H7 (cell line): ENCODE data around the gene MAPK9. TPM values are rescaled to one million over a fixed set of nuclear protein-coding genes. Genes with fewer than 3 reads are reported as not detected.

Experiments used
- DNase-seq: peaks from one replicate; pipeline ENCODE4 v3.0.0; 2012
- H3K27me3 ChIP-seq: 2 replicates; pipeline ENCODE4 v1.6.0; 2011; ENCODE audit warnings: mild to moderate bottlenecking, low read length; ENCODE audit not compliant: control insufficient read depth, insufficient read depth
- H3K36me3 ChIP-seq: replicated peaks from 2 replicates; pipeline ENCODE4 v1.5.1; 2011; ENCODE audit warnings: low read length; ENCODE audit not compliant: control insufficient read depth, insufficient read depth
- H3K4me3 ChIP-seq: 2 replicates; pipeline ENCODE4 v1.5.1; 2011; ENCODE audit warnings: low read depth, mild to moderate bottlenecking, control low read depth, low read length, moderate library complexity; ENCODE audit not compliant: insufficient read depth
- total RNA-seq: library from RNA; depleted of rRNA; stranded (reverse); fragments of >200 nt; shearing (Covaris generic); gene quantifications from 2 replicates; pipeline ENCODE4 v1.2.3, GENCODE V29; 2014

MAPK9 gene
- total RNA-seq, 1 experiment from 2014 or later: 28.5 TPM

DNA sequence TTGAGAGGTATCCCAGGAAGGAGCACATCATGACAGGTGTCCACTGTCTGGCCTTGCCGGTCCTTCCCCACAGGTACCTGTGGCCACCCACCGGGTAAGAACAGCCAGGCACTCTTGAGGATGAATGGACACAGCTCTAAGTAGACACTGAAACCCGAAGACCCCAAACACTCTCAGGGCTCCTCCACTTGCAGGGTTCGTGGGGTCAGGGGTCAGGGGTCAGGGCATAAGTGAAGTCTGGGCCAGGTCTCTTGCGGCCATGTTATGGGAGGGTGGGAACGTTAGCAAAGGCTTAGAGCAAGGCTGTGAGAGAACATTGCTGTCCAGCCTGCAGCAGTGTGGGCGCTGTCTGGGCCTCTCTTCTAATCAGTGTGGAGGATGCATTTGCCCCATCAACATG, 40.0 kb downstream of the MAPK9 start:
- Histone ChIP-seq H3K36me3 (peaks cover 13% of the 10 kb centered on the region), H3K27me3 (no peaks in the 10 kb centered on the region), H3K4me3 (no peak overlapping the region)
- no peak for DNase-seq

DNA sequence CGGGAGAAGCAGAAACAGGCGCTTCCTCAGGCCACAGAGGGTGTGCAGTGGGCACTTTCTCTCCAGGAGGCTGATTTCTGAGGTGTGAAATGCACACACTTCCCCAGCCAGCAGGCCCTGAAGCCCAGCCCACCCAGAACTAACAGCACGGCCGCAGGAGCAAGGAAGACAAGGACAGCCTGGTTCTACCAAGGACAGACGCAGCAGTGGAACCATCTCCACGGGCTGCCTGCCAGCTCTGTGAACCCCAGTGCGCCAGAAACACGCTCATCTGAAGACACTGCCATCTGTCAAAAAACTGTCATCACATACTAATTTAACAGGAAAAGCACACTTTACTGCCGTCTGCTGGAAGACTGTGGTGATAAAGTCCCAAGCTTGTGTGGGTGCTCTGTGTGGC, 40.7 kb downstream of the MAPK9 start:
- Histone ChIP-seq H3K36me3 (peaks cover 9% of the 10 kb centered on the region), H3K4me3 (no peak overlapping the region), H3K27me3 (no peaks in the 10 kb centered on the region)
- DNase-seq: no peak

- Histone ChIP-seq H3K4me3 (no peak overlapping the region), H3K27me3 (no peaks in the 10 kb centered on the region), H3K36me3 (peaks cover 11% of the 10 kb centered on the region)
- DNase-seq: no peak
Observed at GRCh38 chr5:180250329-180250728, 41.6 kb downstream of the MAPK9 start.

- no peak for DNase-seq
- H3K36me3 ChIP-seq: peaks cover 10% of the 10 kb centered on the region
- no peaks in the 10 kb centered on the region for H3K27me3 ChIP-seq
- no peak overlapping the region for H3K4me3 ChIP-seq
Observed at GRCh38 chr5:180241600-180241999, 50.3 kb downstream of the MAPK9 start.

DNA sequence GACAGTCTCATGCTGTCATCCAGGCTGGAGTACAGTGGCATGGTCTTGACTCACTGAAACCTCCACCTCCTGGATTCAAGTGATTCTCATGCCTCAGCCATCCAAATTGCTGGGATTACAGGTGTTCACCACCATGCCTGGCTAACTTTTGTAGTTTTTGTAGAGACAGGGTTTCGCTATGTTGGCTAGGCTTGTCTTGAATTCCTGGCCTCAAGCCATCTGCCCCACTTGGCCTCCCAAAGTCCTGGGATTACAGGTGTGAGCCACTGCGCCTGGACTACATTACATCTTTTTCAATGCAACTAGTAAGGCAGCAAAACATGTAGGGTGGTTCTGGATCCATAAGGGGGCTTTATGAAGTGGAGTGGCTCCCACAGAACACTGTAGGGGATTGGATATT, 53.3 kb downstream of the MAPK9 start:
- Histone ChIP-seq H3K4me3 (no peak overlapping the region), H3K36me3 (peaks cover 13% of the 10 kb centered on the region), H3K27me3 (no peaks in the 10 kb centered on the region)
- DNase-seq: no peak

DNA sequence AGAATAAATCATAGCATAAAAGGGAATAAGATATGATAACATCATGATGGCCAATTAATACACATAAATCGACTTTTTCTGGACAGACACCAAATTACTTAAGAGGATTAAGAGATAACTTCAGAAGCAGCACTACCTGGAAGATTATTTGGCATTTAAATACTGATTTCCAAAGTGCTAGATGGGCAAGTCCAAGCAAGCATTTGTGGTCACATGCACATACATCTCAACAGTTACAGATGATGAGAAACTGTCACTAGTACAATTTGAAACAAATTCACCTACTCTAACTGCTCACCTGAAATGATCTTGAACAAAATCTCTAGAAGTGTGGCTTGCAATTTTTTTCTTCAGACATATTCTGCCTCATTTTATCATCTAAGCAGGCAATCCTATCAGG, 56.0 kb downstream of the MAPK9 start:
- Histone ChIP-seq H3K4me3 (no peak overlapping the region), H3K27me3 (no peaks in the 10 kb centered on the region), H3K36me3 (peaks cover 10% of the 10 kb centered on the region)
- DNase-seq: no peak

DNA sequence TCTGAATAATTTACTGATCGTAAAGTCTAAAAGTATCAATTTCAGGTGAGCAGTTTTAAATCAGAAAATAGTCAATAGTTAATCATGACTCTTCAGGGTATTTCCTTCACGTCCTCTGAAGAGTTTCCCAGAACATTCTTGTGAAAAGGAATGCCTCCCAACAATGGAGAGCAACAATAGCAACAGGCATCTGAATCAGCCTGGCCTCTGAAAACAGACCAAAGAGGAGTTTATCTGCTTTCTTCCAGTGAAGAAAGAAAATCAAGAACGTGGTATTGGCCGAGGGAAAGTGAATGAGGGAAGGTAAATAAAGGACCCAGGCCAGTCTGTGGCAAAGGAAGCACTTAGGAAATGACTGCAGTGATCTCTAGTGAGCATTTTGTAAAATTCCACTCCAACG, 56.8 kb downstream of the MAPK9 start:
- Histone ChIP-seq H3K27me3 (no peaks in the 10 kb centered on the region), H3K36me3 (peaks cover 10% of the 10 kb centered on the region), H3K4me3 (no peak overlapping the region)
- peak; percentile 43 for DNase-seq

GRCh38 chr5:180234271-180234670, 57.6 kb downstream of the MAPK9 start:
- H3K36me3 ChIP-seq: peaks cover 10% of the 10 kb centered on the region

DNA sequence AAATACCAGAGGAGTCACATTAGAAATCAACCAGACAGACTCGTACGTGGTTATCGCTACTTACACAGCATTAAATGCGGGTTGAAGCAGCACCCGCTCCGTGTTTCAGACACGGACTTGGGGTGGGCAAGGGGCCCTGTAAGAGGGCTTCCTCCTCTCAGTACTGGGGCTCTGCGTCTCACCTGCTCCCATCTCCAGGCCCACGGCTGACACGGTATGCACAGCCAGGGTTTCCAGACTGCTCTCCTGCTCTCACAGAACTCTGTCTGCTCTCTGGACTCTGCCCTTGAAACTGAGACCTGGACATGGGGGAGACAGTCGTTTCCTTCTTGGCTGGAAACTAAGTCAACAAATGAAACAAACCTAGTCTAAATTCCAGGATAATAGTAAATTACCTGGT, 58.2 kb downstream of the MAPK9 start:
- H3K4me3 ChIP-seq: no peak overlapping the region
- DNase-seq: no peak
- peaks cover 9% of the 10 kb centered on the region for H3K36me3 ChIP-seq
- no peaks in the 10 kb centered on the region for H3K27me3 ChIP-seq

More at GRCh38 chr5:180234271-180234670, 57.6 kb downstream of the MAPK9 start:
- Histone ChIP-seq H3K27me3 (no peaks in the 10 kb centered on the region), H3K4me3 (no peak overlapping the region)
- DNase-seq: no peak

DNA sequence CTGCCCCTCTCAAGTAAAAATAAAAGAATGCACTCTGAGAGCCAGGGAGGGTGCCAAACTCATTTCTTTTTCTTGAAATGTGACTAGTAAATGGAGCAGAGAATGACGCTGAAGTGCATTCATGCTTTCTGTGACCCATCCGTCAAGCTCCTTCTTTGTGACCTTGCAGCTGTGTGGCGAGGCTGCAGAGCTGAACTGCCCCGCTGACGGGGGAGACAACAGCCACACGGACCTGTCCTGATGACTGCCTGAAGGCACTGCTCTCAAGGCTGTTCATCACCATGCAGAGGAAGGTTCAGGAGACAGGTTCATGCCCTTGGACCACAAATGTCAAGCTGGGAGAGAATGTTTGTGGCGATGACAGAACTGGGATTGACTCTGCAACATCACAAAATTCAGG, 61.9 kb downstream of the MAPK9 start:
- Histone ChIP-seq H3K27me3 (no peaks in the 10 kb centered on the region), H3K4me3 (no peak overlapping the region), H3K36me3 (no peaks in the 10 kb centered on the region; the same call in 1 of the 2 replicates)
- no peak for DNase-seq

GRCh38 chr5:180222056-180222455, 69.8 kb downstream of the MAPK9 start:
- Histone ChIP-seq H3K27me3 (no peaks in the 10 kb centered on the region), H3K4me3 (no peak overlapping the region), H3K36me3 (no peaks in the 10 kb centered on the region)
- no peak for DNase-seq

DNA sequence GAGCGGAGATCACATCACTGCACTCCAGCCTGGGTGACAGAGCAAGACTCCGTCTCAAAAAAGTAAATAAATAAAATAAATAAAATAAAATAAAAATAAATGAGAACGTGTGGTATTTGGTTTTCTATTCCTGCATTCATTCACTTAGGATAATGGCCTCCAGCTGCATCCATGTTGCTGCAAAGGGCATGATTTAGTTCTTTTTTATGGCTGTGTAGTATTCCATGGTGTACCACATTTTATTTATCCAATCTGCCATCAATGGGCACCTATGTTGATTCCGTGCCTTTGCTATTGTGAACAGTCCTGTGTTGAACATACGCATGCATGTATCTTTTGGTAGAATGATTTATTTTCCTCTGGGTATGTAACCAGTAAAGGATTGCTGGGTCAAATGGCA, 74.1 kb downstream of the MAPK9 start:
- no peaks in the 10 kb centered on the region for H3K27me3 ChIP-seq
- no peak for DNase-seq
- H3K4me3 ChIP-seq: no peak overlapping the region
- no peaks in the 10 kb centered on the region for H3K36me3 ChIP-seq

DNA sequence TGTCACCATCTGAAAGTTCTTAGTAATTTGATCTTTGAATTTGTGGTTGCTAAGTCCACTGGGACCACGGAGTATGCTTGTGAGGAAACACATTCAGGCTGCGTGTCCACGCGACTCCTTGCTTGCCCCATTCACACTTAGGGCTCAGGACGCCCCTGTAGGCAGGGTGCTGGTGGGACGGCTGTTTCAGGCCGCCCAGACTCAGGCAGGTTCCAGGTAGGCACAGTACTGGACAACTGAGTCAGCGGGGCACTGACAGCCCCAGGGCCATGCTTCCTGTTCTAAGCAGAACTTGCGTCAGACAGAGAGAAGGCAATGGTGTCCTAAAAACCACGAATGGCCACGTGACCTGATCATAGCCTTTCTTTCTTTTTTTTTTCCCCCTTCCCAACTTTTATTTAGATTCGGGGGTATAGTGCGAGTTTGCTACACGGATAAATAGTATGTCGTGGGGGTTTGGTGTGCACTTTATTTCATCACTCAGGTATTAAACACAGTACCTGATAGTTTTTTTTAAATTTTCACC, 75.2 kb downstream of the MAPK9 start:
- Histone ChIP-seq H3K36me3 (no peaks in the 10 kb centered on the region), H3K27me3 (no peaks in the 10 kb centered on the region), H3K4me3 (no peak overlapping the region)
- no peak for DNase-seq

GRCh38 chr5:180215783-180216630, 75.9 kb downstream of the MAPK9 start:
- H3K36me3 ChIP-seq: no peaks in the 10 kb centered on the region
- H3K4me3 ChIP-seq: no peak overlapping the region
- no peak for DNase-seq
- no peaks in the 10 kb centered on the region; the same call in 1 of the 2 replicates for H3K27me3 ChIP-seq
